Fibroblast of lung (primary cell): Measurements from ENCODE around the gene MYBPC2. TPM values are rescaled to one million over a fixed set of nuclear protein-coding genes. Genes with fewer than 3 reads are reported as not detected.

ENCODE experiments used
- DNase-seq, 2 donors: peaks; one replicate each; pipeline versions ENCODE4 v3.0.0 to v3.0.0-alpha.2; 2010; ENCODE audit warnings: low read depth in 2 of 2
- H2AFZ ChIP-seq: 2 replicates; pipeline ENCODE4 v1.5.1; 2012; ENCODE audit warnings: low read length, control low read depth, inconsistent platforms
- H3K27ac ChIP-seq: 2 replicates; pipeline ENCODE4 v1.5.1; 2011; ENCODE audit warnings: low read length, control low read depth; ENCODE audit not compliant: insufficient read depth
- H3K27me3 ChIP-seq: 2 replicates; pipeline ENCODE4 v1.5.1; 2011; ENCODE audit warnings: mild to moderate bottlenecking, low read length; ENCODE audit not compliant: control insufficient read depth, insufficient read depth
- H3K36me3 ChIP-seq: 2 replicates; pipeline ENCODE4 v1.5.1; 2011; ENCODE audit warnings: low read length; ENCODE audit not compliant: control insufficient read depth, insufficient read depth
- H3K4me1 ChIP-seq: 2 replicates; pipeline ENCODE4 v1.5.1; 2011; ENCODE audit warnings: low read length; ENCODE audit not compliant: control insufficient read depth, insufficient read depth; ENCODE audit errors: extremely low read depth
- H3K4me2 ChIP-seq: 2 replicates; pipeline ENCODE4 v1.5.1; 2011; ENCODE audit warnings: low read length, control low read depth; ENCODE audit not compliant: insufficient read depth; ENCODE audit errors: extremely low read depth
- H3K4me3 ChIP-seq, 4 experiments: fragments of 200-600 bp in 1 of 4; sonication (generic) in 1 of 4; replicated peaks in 1 of 4; 2 replicates each; pipeline ENCODE4 v1.5.1; 2011 to 2016; ENCODE audit warnings: low read length in 4 of 4, low read depth in 3 of 4, mild to moderate bottlenecking in 3 of 4, control low read depth in 2 of 4, inconsistent platforms in 1 of 4, mixed read lengths in 1 of 4; ENCODE audit not compliant: insufficient read depth in 1 of 4; ENCODE audit errors: control extremely low read depth in 1 of 4
- H3K79me2 ChIP-seq: 2 replicates; pipeline ENCODE4 v1.5.1; 2012; ENCODE audit warnings: mild to moderate bottlenecking, low read length, inconsistent platforms; ENCODE audit not compliant: control insufficient read depth, insufficient read depth
- H3K9ac ChIP-seq: 2 replicates; pipeline ENCODE4 v1.5.1; 2011; ENCODE audit warnings: mild to moderate bottlenecking, low read length, control low read depth; ENCODE audit not compliant: insufficient read depth
- H3K9me3 ChIP-seq: 2 replicates; pipeline ENCODE4 v1.5.1; 2012; ENCODE audit warnings: low read depth, low read length; ENCODE audit not compliant: control insufficient read depth, insufficient read depth
- H4K20me1 ChIP-seq: 2 replicates; pipeline ENCODE4 v1.5.1; 2011; ENCODE audit warnings: low read length; ENCODE audit not compliant: control insufficient read depth, insufficient read depth; ENCODE audit errors: extremely low read depth
- EZH2 ChIP-seq: IDR thresholded peaks from 2 replicates; pipeline ENCODE4 v1.5.1; 2012; ENCODE audit warnings: low read length, control low read depth, mild to moderate bottlenecking; ENCODE audit errors: missing control alignments
- polyA plus RNA-seq, 2 donors: library from polyadenylated mRNA; depleted of rRNA in 1 of 2; stranded (reverse) in 1 of 2; unstranded in 1 of 2; fragments of >200 nt; gene quantifications; 2 replicates each; pipeline ENCODE4 v1.2.1, GENCODE V29; 2011 to 2012; ENCODE audit warnings: missing spikeins in 1 of 2
- total RNA-seq: library from RNA; depleted of rRNA; stranded (reverse); fragments of >200 nt; gene quantifications from 2 replicates; pipeline ENCODE4 v1.2.1, GENCODE V29; 2014
- TF ChIP-seq, protein P1 (sequence below), 2 donors: IDR thresholded peaks in 1 of 2; conservative IDR thresholded peaks in 1 of 2; 1 replicate in 1 of 2; 2 replicates in 1 of 2; pipeline ENCODE4 v1.5.1; 2011 to 2012; ENCODE audit warnings: low read length in 2 of 2, control low read depth in 1 of 2, inconsistent platforms in 1 of 2, low read depth in 1 of 2, mild to moderate bottlenecking in 1 of 2

MYBPC2 gene
- total and polyA plus RNA-seq, 2 donors (not counting 1 experiment from before 2014, with no cell fraction given) = under 0.01 TPM; not detected in 1

DNA sequence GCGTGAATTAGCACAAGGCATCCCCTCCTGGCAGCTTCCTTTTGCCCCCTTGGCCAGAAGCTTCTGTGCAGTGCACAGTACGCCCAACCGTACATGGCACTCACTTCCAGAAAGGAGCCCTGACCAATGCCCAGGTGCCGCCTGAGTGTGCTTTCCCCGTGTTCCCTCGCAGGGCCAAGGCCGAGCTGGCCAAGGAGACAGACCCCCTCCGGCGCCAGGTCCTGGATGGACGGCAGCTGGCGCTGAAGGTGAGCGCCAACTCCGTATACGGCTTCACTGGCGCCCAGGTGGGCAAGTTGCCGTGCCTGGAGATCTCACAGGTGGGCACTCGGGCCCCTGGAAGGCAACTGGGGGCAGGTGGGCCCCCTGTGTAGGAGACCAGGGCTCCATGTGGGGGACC lies 23.3 kb upstream of the MYBPC2 start:
- Histone ChIP-seq H2AFZ (no peak overlapping the region), H3K9me3 (no peaks in the 10 kb centered on the region), H3K4me2 (no peak overlapping the region), H3K4me3 (no peak overlapping the region), H3K79me2 (no peaks in the 10 kb centered on the region), H3K27ac (no peak overlapping the region), H4K20me1 (no peaks in the 10 kb centered on the region), H3K4me1 (no peaks in the 10 kb centered on the region), H3K27me3 (no peaks in the 10 kb centered on the region), H3K36me3 (peaks cover 8% of the 10 kb centered on the region), H3K9ac (no peak overlapping the region)
- DNase-seq = no peak
- TF ChIP-seq EZH2 = no peak
- TF ChIP-seq, protein P1, sequence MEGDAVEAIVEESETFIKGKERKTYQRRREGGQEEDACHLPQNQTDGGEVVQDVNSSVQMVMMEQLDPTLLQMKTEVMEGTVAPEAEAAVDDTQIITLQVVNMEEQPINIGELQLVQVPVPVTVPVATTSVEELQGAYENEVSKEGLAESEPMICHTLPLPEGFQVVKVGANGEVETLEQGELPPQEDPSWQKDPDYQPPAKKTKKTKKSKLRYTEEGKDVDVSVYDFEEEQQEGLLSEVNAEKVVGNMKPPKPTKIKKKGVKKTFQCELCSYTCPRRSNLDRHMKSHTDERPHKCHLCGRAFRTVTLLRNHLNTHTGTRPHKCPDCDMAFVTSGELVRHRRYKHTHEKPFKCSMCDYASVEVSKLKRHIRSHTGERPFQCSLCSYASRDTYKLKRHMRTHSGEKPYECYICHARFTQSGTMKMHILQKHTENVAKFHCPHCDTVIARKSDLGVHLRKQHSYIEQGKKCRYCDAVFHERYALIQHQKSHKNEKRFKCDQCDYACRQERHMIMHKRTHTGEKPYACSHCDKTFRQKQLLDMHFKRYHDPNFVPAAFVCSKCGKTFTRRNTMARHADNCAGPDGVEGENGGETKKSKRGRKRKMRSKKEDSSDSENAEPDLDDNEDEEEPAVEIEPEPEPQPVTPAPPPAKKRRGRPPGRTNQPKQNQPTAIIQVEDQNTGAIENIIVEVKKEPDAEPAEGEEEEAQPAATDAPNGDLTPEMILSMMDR (conservative IDR thresholded peaks at IDR 0.05 in 1 of 2, IDR thresholded peaks at IDR 0.05 in 1 of 2; ENCODE audit: low read depth in 1 of 2, low read length in 2 of 2) = no peak

DNA sequence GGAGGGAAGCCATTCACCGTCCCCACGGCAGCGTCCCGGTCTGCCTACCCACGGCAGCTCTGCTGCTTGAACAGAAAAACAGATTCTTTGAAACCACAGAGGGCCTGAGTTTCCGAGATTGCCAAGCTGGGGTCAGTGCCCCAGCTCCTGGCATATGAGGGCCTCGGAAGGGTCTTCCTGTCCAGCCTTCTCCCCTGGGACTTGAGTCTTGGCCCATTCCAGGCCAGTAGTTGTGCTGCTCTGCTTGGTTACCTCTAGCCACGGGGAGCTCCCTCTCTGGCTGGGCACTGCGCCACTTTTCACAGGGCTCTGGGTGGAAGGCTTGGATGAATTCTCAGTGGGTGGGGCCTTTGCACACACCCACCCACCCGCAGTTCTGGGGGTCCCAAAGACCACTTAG lies 22.6 kb upstream of the MYBPC2 start:
- no peak overlapping the region for H3K9ac ChIP-seq
- H3K4me1 ChIP-seq = no peaks in the 10 kb centered on the region
- H3K27me3 ChIP-seq = no peaks in the 10 kb centered on the region
- peaks cover 8% of the 10 kb centered on the region for H3K36me3 ChIP-seq
- no peak overlapping the region for H3K27ac ChIP-seq
- no peaks in the 10 kb centered on the region for H4K20me1 ChIP-seq
- H3K79me2 ChIP-seq = no peaks in the 10 kb centered on the region
- no peak overlapping the region for H2AFZ ChIP-seq
- no peak overlapping the region for H3K4me2 ChIP-seq
- H3K9me3 ChIP-seq = no peaks in the 10 kb centered on the region
- TF ChIP-seq EZH2 = no peak
- TF ChIP-seq, protein P1 (conservative IDR thresholded peaks at IDR 0.05 in 1 of 2, IDR thresholded peaks at IDR 0.05 in 1 of 2; ENCODE audit: low read depth in 1 of 2, low read length in 2 of 2) = no peak
- no peak overlapping the region for H3K4me3 ChIP-seq
- no peak for DNase-seq

DNA sequence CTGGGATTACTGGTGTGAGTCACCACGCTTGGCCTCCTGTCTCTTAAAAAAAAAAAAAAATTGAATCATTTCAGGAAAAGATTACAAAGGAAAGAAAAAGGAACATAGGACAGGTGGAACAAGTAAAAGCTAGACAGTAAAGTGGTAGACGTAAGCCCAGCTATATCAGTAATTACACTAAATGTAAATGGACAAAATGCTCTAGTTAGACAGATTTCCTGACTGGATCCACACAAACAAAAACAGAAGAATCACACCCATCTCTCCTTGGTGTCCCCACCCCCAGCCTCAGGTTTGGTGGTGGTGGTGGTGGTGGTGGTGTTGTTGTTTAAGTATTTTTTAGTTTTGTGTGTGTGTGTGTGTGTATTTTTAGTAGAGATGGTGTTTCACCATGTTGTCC lies 20.3 kb upstream of the MYBPC2 start:
- Histone ChIP-seq H3K4me2 (no peak overlapping the region), H3K4me1 (no peaks in the 10 kb centered on the region), H3K9me3 (no peaks in the 10 kb centered on the region), H3K36me3 (no peaks in the 10 kb centered on the region), H3K4me3 (no peak overlapping the region), H3K79me2 (no peaks in the 10 kb centered on the region), H3K9ac (no peak overlapping the region), H3K27me3 (no peaks in the 10 kb centered on the region), H4K20me1 (no peaks in the 10 kb centered on the region), H3K27ac (no peak overlapping the region), H2AFZ (no peak overlapping the region)
- TF ChIP-seq, protein P1 (conservative IDR thresholded peaks at IDR 0.05 in 1 of 2, IDR thresholded peaks at IDR 0.05 in 1 of 2; ENCODE audit: low read depth in 1 of 2, low read length in 2 of 2) = no peak
- no peak for TF ChIP-seq EZH2
- DNase-seq = no peak
